Ishikawa (cell line): ENCODE measurements around the gene LRRC49.

ENCODE experiments used
- CEBPB ChIP-seq: IDR thresholded peaks from 2 replicates; pipeline ENCODE4 v1.6.1; 2012
- CREB1 ChIP-seq: IDR thresholded peaks from 2 replicates; pipeline ENCODE4 v1.6.1; 2012; ENCODE audit warnings: low read depth
- EP300 ChIP-seq: IDR thresholded peaks from 2 replicates; pipeline ENCODE4 v1.6.1; 2012; ENCODE audit warnings: borderline replicate concordance
- FOXM1 ChIP-seq: IDR thresholded peaks from 2 replicates; pipeline ENCODE4 v1.6.1; 2012; ENCODE audit warnings: low read depth, borderline replicate concordance
- NFIC ChIP-seq: IDR thresholded peaks from 2 replicates; pipeline ENCODE4 v1.6.1; 2012
- RAD21 ChIP-seq: IDR thresholded peaks from 2 replicates; pipeline ENCODE4 v1.6.1; 2012; ENCODE audit warnings: low read depth
- TAF1 ChIP-seq: IDR thresholded peaks from 2 replicates; pipeline ENCODE4 v1.6.1; 2012; ENCODE audit warnings: low read depth, mild to moderate bottlenecking
- TCF12 ChIP-seq: IDR thresholded peaks from 2 replicates; pipeline ENCODE4 v1.6.1; 2012; ENCODE audit warnings: low read depth
- TEAD4 ChIP-seq: IDR thresholded peaks from 2 replicates; pipeline ENCODE4 v1.6.1; 2012
- YY1 ChIP-seq: IDR thresholded peaks from 2 replicates; pipeline ENCODE4 v1.6.1; 2012; ENCODE audit warnings: low read depth
- ZBTB7A ChIP-seq: IDR thresholded peaks from 2 replicates; pipeline ENCODE4 v1.6.1; 2012; ENCODE audit warnings: low read depth
- TF ChIP-seq, protein P1 (sequence below): IDR thresholded peaks from 2 replicates; pipeline ENCODE4 v1.6.1; 2012
- TF ChIP-seq, protein P2 (sequence below): IDR thresholded peaks from 2 replicates; pipeline ENCODE4 v1.6.1; 2012; ENCODE audit warnings: low read depth, mild to moderate bottlenecking
- TF ChIP-seq, protein P3 (sequence below): IDR thresholded peaks from 2 replicates; pipeline ENCODE4 v1.6.1; 2012

LRRC49 gene

DNA sequence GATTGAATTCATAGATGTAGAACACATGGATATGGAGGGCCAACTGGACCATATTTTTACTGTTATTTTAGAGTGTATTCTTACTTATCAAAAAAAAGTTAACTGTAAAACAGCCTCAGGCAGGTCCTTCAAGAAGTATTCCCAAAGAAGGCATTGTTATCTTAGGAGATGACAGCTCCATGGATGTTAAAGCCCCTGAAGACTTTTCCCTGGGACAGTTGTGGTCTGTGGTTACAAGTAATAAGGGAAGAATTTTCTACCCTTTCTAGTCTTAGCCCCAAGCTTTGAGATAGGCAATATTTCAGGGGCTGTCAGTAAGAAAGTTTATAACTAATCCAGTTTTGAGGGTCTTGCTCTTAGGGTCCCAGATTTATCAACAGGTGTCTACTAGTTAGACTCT lies 62.5 kb downstream of the LRRC49 start:
- TF ChIP-seq YY1 = no peak
- TF ChIP-seq CREB1 = no peak
- no peak for TF ChIP-seq ZBTB7A
- no peak for TF ChIP-seq NFIC
- TF ChIP-seq, protein P1, sequence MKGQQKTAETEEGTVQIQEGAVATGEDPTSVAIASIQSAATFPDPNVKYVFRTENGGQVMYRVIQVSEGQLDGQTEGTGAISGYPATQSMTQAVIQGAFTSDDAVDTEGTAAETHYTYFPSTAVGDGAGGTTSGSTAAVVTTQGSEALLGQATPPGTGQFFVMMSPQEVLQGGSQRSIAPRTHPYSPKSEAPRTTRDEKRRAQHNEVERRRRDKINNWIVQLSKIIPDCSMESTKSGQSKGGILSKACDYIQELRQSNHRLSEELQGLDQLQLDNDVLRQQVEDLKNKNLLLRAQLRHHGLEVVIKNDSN = no peak
- TF ChIP-seq, protein P2, sequence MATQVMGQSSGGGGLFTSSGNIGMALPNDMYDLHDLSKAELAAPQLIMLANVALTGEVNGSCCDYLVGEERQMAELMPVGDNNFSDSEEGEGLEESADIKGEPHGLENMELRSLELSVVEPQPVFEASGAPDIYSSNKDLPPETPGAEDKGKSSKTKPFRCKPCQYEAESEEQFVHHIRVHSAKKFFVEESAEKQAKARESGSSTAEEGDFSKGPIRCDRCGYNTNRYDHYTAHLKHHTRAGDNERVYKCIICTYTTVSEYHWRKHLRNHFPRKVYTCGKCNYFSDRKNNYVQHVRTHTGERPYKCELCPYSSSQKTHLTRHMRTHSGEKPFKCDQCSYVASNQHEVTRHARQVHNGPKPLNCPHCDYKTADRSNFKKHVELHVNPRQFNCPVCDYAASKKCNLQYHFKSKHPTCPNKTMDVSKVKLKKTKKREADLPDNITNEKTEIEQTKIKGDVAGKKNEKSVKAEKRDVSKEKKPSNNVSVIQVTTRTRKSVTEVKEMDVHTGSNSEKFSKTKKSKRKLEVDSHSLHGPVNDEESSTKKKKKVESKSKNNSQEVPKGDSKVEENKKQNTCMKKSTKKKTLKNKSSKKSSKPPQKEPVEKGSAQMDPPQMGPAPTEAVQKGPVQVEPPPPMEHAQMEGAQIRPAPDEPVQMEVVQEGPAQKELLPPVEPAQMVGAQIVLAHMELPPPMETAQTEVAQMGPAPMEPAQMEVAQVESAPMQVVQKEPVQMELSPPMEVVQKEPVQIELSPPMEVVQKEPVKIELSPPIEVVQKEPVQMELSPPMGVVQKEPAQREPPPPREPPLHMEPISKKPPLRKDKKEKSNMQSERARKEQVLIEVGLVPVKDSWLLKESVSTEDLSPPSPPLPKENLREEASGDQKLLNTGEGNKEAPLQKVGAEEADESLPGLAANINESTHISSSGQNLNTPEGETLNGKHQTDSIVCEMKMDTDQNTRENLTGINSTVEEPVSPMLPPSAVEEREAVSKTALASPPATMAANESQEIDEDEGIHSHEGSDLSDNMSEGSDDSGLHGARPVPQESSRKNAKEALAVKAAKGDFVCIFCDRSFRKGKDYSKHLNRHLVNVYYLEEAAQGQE = no peak
- TF ChIP-seq, protein P3, sequence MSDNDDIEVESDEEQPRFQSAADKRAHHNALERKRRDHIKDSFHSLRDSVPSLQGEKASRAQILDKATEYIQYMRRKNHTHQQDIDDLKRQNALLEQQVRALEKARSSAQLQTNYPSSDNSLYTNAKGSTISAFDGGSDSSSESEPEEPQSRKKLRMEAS = no peak
- TF ChIP-seq RAD21 = no peak
- TF ChIP-seq FOXM1 = no peak
- TF ChIP-seq TCF12 = no peak
- no peak for TF ChIP-seq CEBPB
- no peak for TF ChIP-seq TEAD4
- no peak for TF ChIP-seq TAF1

DNA sequence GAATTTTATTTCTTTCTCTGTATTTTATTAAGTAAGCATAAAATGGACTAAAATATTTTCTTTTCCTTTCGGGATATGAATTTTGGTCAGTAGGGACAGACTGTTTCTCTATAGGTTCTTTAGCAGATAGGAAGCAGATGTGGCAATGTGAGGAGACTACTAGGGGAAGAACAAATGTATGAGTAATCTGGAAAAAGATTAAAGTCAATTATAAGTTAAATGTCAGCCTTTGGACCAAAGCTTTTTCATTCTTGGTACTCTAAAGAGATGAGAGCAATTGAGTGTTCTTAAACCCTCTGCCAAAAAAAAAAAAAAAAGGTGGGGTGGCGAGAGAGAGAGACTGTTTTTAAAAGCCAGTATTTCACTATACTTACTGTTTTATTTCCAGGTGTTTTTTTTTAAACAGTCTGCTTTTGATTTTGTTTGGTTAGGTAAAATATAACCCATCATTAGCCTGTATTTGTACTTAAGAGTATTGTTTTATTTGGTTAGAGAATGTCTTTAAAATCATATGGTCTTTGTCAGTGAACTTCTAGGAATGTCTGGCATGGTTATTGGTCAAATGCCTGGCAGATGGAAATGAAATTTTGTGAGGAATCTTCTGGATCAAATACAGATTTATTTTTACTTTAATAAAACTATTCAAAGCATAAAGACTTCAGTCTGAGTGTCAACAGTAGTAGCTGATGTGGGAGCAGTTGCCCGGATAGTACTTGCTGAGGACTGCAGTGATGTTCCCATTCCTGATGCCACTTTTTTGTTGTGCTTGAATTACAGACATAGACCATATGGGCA lies 63.8 kb downstream of the LRRC49 start:
- TF ChIP-seq CREB1 (no peak), RAD21 (no peak), YY1 (no peak), TCF12 (no peak), TEAD4 (no peak), NFIC (no peak), ZBTB7A (no peak), TAF1 (no peak), FOXM1 (no peak)
- TF ChIP-seq, protein P3 = no peak
- TF ChIP-seq, protein P1 = no peak
- TF ChIP-seq, protein P2 = no peak

DNA sequence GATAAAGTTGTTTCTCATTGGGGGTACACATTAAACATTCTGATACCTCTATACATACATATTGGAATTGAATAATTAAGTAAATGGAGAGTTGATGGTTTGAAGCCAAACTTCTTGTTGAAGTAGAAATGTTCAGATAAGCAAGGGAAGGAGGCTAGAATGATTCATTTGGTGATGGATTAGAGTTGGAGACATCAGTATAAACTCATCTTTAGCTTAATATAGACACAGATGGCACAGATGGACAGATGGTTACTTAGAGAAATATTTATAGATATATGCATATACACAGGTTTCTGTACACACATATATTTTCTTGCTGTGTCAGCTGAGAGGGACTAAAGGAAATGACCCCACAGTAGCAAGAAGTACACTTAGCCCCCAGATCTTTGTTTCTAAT lies 69.5 kb downstream of the LRRC49 start:
- TF ChIP-seq CREB1 (no peak), CEBPB (no peak), NFIC (no peak), TCF12 (no peak), FOXM1 (no peak), EP300 (no peak), TAF1 (no peak), ZBTB7A (no peak), YY1 (no peak), TEAD4 (no peak), RAD21 (no peak)
- TF ChIP-seq, protein P3 = no peak
- TF ChIP-seq, protein P2 = no peak
- TF ChIP-seq, protein P1 = no peak
